ENCODE data around the gene SYDE1.
"Not testable (repeated sequence)": the region's sequence is repeated elsewhere in the genome, so short reads cannot be mapped to it uniquely, and the experiment has no call there.

The SYDE1 gene, protein sequence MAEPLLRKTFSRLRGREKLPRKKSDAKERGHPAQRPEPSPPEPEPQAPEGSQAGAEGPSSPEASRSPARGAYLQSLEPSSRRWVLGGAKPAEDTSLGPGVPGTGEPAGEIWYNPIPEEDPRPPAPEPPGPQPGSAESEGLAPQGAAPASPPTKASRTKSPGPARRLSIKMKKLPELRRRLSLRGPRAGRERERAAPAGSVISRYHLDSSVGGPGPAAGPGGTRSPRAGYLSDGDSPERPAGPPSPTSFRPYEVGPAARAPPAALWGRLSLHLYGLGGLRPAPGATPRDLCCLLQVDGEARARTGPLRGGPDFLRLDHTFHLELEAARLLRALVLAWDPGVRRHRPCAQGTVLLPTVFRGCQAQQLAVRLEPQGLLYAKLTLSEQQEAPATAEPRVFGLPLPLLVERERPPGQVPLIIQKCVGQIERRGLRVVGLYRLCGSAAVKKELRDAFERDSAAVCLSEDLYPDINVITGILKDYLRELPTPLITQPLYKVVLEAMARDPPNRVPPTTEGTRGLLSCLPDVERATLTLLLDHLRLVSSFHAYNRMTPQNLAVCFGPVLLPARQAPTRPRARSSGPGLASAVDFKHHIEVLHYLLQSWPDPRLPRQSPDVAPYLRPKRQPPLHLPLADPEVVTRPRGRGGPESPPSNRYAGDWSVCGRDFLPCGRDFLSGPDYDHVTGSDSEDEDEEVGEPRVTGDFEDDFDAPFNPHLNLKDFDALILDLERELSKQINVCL

GRCh38 chr19:15107061-15108010 is at the start of gene SYDE1:
TSS of gene SYDE1 (plus strand) at chr19:15107401. CDS start at chr19:15107434, 33 bp downstream.
- peak; percentile 88 for DNase-seq (ENCODE audit: low spot score)

GRCh38 chr19:15062036-15062435 is 45.2 kb upstream of the SYDE1 start:
- DNase-seq (ENCODE audit: low spot score): no peak

GRCh38 chr19:15070386-15070785 is 36.8 kb upstream of the SYDE1 start:
- not testable (repeated sequence) for DNase-seq (ENCODE audit: low spot score)

- no peak for DNase-seq (ENCODE audit: low spot score)
Measured at GRCh38 chr19:15072930-15073647, 34.1 kb upstream of the SYDE1 start.

DNA sequence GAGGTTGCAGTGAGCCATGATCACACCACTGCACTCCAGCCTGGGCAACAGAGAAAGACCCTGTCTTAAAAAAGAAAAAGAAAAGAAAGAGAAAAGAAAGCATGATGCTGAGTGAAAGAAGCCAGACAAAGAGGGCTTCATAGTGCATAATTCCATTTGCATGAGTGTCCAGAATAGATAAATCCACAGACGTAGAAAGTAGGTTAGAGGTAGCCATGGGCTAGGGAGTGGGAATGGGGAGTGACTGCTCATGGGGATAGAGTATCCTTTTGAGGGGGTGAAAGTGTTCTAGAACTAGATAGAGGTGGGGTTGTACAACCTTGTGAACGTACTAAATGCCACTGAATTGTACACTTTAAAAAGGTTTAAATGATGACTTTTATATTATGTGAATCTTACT is 32.8 kb upstream of the SYDE1 start:
- DNase-seq (ENCODE audit: low spot score): no peak

DNA sequence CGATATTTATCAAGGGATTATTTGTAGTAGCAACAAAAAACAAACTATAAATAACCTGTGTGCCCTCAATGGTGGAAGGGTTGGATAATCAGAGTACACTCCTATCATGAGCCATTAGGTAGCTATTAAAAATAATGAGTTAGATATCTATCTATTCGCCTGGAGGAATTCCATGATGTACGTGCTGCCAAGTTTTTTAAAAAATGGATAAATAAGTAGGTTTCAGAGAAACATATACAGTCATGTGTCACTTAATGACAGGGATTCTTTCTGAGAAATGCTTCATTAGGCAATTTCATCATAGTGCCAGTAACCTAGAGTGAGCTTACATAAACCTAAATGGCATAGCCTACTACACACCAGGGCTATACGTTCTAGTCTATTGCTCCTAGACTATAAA is 31.4 kb upstream of the SYDE1 start:
- DNase-seq (ENCODE audit: low spot score): no peak

GRCh38 chr19:15080002-15080401 is 27.2 kb upstream of the SYDE1 start:
- DNase-seq (ENCODE audit: low spot score): not testable (repeated sequence)

- no peak for DNase-seq (ENCODE audit: low spot score)
Measured at GRCh38 chr19:15081911-15082310, 25.3 kb upstream of the SYDE1 start, which contains the start of gene OR1I1. TSS of gene OR1I1 (plus strand) at chr19:15082211. CDS start at chr19:15087066, 4,855 bp downstream.

DNA sequence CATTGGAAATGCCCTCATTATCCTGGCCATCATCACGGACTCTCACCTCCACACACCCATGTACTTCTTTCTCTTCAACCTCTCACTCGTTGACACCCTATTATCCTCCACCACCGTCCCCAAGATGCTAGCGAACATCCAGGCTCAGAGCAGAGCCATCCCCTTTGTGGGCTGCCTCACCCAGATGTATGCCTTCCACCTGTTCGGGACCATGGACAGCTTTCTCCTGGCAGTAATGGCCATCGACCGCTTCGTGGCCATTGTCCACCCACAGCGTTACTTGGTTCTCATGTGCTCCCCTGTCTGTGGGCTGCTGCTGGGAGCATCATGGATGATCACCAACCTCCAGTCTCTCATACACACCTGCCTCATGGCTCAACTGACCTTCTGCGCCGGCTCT is 20.0 kb upstream of the SYDE1 start:
- no peak for DNase-seq (ENCODE audit: low spot score)

DNA sequence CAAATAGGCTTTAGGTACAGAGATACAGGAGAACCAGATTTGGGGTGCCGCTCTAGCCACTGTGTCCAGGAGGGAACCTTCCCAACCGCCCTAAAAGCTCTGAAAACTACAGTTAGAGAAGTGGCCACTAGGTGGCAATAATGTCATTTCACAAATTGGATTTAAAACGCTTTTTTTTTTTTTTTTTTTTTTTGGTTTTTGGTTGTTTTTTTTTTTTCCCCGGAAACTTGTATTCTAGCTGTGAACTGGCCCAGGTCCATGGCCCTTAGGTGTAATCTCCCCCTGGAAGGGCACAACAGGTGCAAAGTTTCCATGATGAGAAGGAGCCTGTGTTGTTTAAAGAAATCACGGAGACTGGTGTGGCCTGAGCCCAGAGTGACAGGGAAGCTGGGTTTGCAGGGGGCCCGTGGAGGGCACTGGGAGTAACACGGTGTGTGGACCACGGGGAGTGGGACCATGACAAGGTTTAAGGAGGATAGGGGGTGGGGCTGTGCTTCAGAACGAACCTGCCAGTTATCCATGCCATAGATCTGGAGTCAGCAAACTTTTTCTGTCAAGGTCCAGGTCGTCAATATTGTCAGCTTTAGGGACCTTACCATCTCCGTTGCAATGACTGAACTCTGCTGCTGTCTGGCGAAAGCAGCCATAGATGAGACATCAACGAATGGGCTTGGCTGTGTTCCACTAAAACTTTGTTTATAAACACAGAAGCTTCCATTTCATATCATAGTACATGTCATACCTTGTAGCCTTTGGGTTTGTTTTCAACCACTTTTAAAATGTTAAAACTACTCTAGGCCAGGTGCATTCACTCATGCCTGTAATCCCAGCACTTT is 15.1 kb upstream of the SYDE1 start:
- no peak for DNase-seq (ENCODE audit: low spot score)

DNA sequence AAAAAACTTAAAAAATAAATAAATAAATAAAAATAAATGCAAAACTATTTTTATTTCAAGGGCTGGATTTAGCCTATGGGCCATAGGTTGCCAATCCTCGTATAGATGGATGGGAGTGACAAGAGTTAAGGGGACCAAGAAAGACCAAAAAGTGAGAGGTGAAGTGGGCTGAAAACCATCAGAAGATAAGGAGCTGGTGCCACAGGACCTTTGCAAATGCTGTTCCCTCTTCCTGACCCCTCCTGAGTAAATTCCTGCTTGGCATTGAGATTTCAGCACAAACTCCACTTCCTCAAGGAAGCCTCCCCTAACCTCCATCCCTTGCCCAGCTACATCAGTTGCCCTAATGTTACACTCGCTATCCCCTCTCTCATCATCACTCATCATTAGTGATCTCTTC is 14.2 kb upstream of the SYDE1 start:
- no peak for DNase-seq (ENCODE audit: low spot score)

- DNase-seq (ENCODE audit: low spot score): no peak
Measured at GRCh38 chr19:15096223-15096622, 11.0 kb upstream of the SYDE1 start.

GRCh38 chr19:15097980-15098379 is 9.2 kb upstream of the SYDE1 start:
- DNase-seq (ENCODE audit: low spot score): not testable (repeated sequence)

GRCh38 chr19:15098460-15098859 is 8.7 kb upstream of the SYDE1 start:
- no peak for DNase-seq (ENCODE audit: low spot score)

- no peak for DNase-seq (ENCODE audit: low spot score)
Measured at GRCh38 chr19:15099017-15099582, 8.1 kb upstream of the SYDE1 start.

DNA sequence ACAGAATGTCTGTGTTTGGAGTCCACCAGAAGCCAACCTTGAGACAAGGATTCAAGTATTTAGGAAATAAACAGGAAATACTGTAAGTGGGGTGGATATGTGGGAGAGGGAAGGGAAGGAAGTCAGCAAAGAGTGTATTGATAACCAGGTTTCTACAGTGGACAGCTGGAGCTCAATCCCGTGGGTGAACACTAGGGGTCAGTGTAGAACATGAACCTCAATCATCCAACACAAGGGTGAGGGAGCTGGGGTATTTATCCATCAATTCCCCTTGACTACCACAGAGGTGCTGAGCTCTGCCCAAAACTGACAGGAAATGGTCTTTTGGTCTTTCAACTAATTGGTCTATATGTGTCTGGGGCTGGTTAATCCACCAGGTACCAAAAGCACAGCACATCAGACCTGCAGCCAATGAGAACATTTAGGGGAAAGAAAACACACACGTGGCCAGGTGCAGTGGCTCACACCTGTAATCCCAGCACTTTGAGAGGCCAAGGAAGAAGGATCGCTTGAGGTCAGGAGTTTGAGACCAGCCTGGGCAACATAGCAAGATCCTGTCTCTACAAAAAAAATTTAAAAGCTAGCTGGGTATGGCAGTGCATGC is 5.6 kb upstream of the SYDE1 start:
- no peak for DNase-seq (ENCODE audit: low spot score)

GRCh38 chr19:15104003-15104402 is 3.2 kb upstream of the SYDE1 start:
- no peak for DNase-seq (ENCODE audit: low spot score)

GRCh38 chr19:15104411-15104810 is 2.8 kb upstream of the SYDE1 start:
- DNase-seq (ENCODE audit: low spot score): no peak

- no peak for DNase-seq (ENCODE audit: low spot score)
Measured at GRCh38 chr19:15105044-15105443, 2.2 kb upstream of the SYDE1 start.
